ENCODE measurements around the gene RCOR3. TPM values are rescaled to one million over a fixed set of nuclear protein-coding genes. Genes with fewer than 3 reads are reported as not detected.
"Not testable (repeated sequence)": the region's sequence is repeated elsewhere in the genome, so short reads cannot be mapped to it uniquely, and the experiment has no call there.

The RCOR3 gene
- total RNA-seq, 4 donors from 2014 or later: 28.1 to 55.0 (median 43.5) TPM

DNA sequence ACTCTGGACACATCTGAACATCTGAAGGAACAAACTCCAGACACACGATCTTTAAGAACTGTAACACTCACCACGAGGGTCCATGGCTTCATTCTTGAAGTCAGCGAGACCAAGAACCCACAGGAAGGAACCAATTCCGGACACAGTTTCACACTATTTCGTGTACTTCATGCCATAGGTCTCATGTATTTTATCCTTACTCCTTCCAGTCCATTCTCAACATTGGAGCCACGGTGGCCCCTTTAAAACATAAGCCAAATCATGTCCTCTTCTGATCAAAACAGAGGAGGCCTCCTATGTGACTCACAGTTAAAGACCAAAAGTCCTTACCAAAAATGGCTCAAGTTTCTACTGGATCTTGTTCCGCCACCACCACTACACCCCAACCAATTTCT lies 29.8 kb upstream of the RCOR3 start:
- no peak for TF ChIP-seq POLR2A (IDR thresholded peaks at IDR 0.05)
- TF ChIP-seq, protein P1, sequence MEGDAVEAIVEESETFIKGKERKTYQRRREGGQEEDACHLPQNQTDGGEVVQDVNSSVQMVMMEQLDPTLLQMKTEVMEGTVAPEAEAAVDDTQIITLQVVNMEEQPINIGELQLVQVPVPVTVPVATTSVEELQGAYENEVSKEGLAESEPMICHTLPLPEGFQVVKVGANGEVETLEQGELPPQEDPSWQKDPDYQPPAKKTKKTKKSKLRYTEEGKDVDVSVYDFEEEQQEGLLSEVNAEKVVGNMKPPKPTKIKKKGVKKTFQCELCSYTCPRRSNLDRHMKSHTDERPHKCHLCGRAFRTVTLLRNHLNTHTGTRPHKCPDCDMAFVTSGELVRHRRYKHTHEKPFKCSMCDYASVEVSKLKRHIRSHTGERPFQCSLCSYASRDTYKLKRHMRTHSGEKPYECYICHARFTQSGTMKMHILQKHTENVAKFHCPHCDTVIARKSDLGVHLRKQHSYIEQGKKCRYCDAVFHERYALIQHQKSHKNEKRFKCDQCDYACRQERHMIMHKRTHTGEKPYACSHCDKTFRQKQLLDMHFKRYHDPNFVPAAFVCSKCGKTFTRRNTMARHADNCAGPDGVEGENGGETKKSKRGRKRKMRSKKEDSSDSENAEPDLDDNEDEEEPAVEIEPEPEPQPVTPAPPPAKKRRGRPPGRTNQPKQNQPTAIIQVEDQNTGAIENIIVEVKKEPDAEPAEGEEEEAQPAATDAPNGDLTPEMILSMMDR (IDR thresholded peaks at IDR 0.05): no peak
- no peak overlapping the region for H3K4me3 ChIP-seq (ENCODE audit: low read depth, poor library complexity, severe bottlenecking)
- intact Hi-C loops (cut with DNase I; ENCODE audit: low total_unique reads): no loop called here
- 82 to 85% methylated on average over 7 of the region's 7 CpGs for WGBS, 2 donors
- no peak for DNase-seq (ENCODE audit: low spot score in 2 of 2)

- H3K4me3 ChIP-seq (ENCODE audit: low read depth, poor library complexity, severe bottlenecking): no peak overlapping the region
- WGBS, 2 donors: 50 to 53% methylated on average over 1 of the region's 1 CpG
- DNase-seq (ENCODE audit: low spot score in 2 of 2): no peak
- no peak for TF ChIP-seq POLR2A (IDR thresholded peaks at IDR 0.05)
- TF ChIP-seq, protein P1 (IDR thresholded peaks at IDR 0.05): no peak
- intact Hi-C loops (cut with DNase I; ENCODE audit: low total_unique reads): no loop called here
Measured at GRCh38 chr1:211231873-211232272, 27.3 kb upstream of the RCOR3 start.

DNA sequence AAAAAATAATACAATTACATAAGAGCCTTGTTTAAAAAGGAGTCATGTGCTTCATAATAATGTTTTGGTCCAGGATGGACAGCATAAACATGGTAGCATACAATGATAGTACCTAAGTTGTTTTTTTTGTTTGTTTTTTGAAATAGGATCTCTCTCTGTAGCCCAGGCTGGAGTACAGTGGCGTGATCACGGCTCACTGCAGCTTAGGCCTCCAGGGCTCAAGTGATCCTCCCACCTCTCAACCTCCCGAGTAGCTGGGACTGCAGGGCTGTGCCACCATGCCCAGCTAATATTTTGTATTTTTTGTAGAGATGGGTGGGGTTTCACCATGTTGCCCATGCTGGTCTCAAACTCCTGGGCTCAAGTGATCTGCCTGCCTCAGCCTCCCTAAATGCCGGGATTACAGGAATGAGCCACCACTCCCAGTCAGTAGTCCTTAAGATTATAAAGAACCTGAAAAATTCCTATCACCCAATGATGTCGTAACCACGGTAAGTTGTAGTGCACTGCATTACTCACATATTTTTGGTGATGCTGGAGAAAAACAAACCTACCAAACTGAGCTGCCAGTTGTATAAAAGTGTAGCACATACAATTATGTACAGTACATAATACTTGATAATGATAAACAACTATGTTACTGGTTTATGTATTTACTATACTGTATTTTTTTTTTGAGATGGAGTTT lies 22.4 kb upstream of the RCOR3 start:
- TF ChIP-seq, protein P1 (IDR thresholded peaks at IDR 0.05): no peak
- TF ChIP-seq POLR2A (IDR thresholded peaks at IDR 0.05): no peak
- 79 to 91% methylated on average over 6 of the region's 6 CpGs for WGBS, 2 donors
- intact Hi-C loops (cut with DNase I; ENCODE audit: low total_unique reads): no loop called here
- H3K4me3 ChIP-seq (ENCODE audit: low read depth, poor library complexity, severe bottlenecking): no peak overlapping the region
- no peak for DNase-seq (ENCODE audit: low spot score in 2 of 2)

GRCh38 chr1:211237579-211237978 lies 21.6 kb upstream of the RCOR3 start:
- WGBS, 2 donors: 88 to 97% methylated on average over 9 of the region's 9 CpGs
- intact Hi-C loops (cut with DNase I; ENCODE audit: low total_unique reads): no loop called here
- no peak overlapping the region for H3K4me3 ChIP-seq (ENCODE audit: low read depth, poor library complexity, severe bottlenecking)

DNA sequence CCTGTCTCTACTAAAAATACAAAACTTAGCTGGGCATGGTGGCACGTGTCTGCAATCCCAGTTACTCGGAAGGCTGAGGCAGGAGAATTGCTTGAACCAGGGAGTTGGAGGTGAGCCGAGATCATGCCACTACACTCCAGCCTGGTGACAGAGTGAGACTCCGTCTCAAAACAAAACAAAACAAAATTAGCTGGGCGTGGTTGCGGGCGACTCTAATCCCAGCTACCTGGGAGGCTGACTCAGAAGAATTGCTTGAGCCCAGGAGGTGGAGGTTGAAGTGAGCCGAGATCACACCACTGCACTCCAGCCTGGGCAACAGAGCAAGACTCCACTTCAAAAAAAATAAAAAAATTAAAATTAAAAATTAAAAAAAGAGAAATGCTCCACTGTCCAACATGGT lies 18.6 kb upstream of the RCOR3 start:
- H3K4me3 ChIP-seq (ENCODE audit: low read depth, poor library complexity, severe bottlenecking); intact Hi-C loops (cut with DNase I; ENCODE audit: low total_unique reads); DNase-seq (ENCODE audit: low spot score in 2 of 2): not testable (repeated sequence)
- 89 to 91% methylated on average over 8 of the region's 8 CpGs for WGBS, 2 donors

More at GRCh38 chr1:211237579-211237978, 21.6 kb upstream of the RCOR3 start:
- DNase-seq (ENCODE audit: low spot score in 2 of 2): no peak
- TF ChIP-seq, protein P1 (IDR thresholded peaks at IDR 0.05): no peak
- TF ChIP-seq POLR2A (IDR thresholded peaks at IDR 0.05): no peak

DNA sequence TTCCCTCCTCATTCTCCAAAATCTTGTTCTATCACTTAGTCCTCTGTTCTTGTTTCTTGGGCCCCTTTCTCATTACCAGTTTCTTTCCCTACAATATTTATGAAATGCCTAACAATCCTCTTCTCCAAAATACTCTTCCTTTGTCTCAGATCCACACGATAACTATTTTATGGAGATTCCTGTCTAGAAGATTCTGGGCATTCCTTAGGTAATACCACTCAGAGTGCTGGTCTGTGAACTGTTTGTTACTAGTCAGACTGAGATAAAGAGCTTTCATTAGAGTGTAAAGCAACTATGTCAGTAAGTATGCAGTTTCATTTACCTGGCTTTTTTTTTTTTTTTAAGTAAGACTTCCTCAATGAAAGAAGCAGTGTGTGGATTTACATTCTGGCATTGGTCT lies 18.1 kb upstream of the RCOR3 start:
- DNase-seq (ENCODE audit: low spot score in 2 of 2): no peak
- TF ChIP-seq, protein P1 (IDR thresholded peaks at IDR 0.05): no peak
- TF ChIP-seq POLR2A (IDR thresholded peaks at IDR 0.05): no peak
- intact Hi-C loops (cut with DNase I; ENCODE audit: low total_unique reads): no loop called here
- WGBS, 2 donors: 88 to 94% methylated on average over 1 of the region's 1 CpG
- no peak overlapping the region for H3K4me3 ChIP-seq (ENCODE audit: low read depth, poor library complexity, severe bottlenecking)

GRCh38 chr1:211243639-211244038 lies 15.5 kb upstream of the RCOR3 start:
- intact Hi-C loops (cut with DNase I; ENCODE audit: low total_unique reads); DNase-seq (ENCODE audit: low spot score in 2 of 2); H3K4me3 ChIP-seq (ENCODE audit: low read depth, poor library complexity, severe bottlenecking): not testable (repeated sequence)
- 93 to 96% methylated on average over 5 of the region's 5 CpGs for WGBS, 2 donors

DNA sequence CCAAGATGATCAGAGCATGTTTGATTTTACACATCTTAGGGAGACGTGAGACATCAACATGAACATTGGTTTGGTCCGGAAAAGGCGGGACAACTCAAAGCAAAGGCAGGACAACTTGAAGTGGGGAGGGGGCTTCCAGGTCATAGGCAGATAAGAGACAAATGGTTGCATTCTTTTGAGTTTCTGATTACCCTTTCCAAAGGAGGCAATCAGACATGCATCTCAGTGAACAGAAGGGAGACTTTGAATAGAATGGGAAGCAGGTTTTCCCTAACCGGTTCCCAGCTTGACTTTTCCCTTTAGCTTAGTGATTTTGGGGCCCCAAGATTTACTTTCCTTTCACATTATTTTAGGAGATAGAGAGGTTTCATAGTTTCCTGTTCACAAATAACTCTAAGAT lies 12.6 kb upstream of the RCOR3 start:
- 85 to 86% methylated on average over 4 of the region's 4 CpGs for WGBS, 2 donors
- H3K4me3 ChIP-seq (ENCODE audit: low read depth, poor library complexity, severe bottlenecking); intact Hi-C loops (cut with DNase I; ENCODE audit: low total_unique reads); DNase-seq (ENCODE audit: low spot score in 2 of 2): not testable (repeated sequence)
